HepG2 (cell line): ENCODE measurements around the gene UROS. TPM values are rescaled to one million over a fixed set of nuclear protein-coding genes. Genes with fewer than 3 reads are reported as not detected.

Experiments used
- CBX1 ChIP-seq: IDR thresholded peaks from one replicate; pipeline ENCODE4 v1.6.1; 2016; ENCODE audit warnings: antibody characterized with exemption, low read depth
- CHCHD3 ChIP-seq: sonication (generic); formaldehyde crosslinking; IDR thresholded peaks from 2 replicates; pipeline ENCODE4 v1.8.0; 2022; ENCODE audit warnings: mild to moderate bottlenecking, missing genetic modification reagents, moderate library complexity
- GTF2F1 ChIP-seq: fragments of 150-350 bp; IDR thresholded peaks from 2 replicates; pipeline ENCODE4 v1.6.1; 2014; ENCODE audit warnings: low read length
- ISL2 ChIP-seq: sonication (generic); formaldehyde crosslinking; IDR thresholded peaks from 2 replicates; pipeline ENCODE4 v1.5.0; 2020; ENCODE audit warnings: missing genetic modification reagents
- MTA1 ChIP-seq: sonication (generic); formaldehyde crosslinking; IDR thresholded peaks from 2 replicates; pipeline ENCODE4 v1.4.0; 2020; ENCODE audit warnings: missing genetic modification reagents, mild to moderate bottlenecking, borderline replicate concordance
- NAIF1 ChIP-seq: sonication (generic); formaldehyde crosslinking; IDR thresholded peaks from 2 replicates; pipeline ENCODE4 v1.5.0; 2020; ENCODE audit warnings: mild to moderate bottlenecking, missing genetic modification reagents, borderline replicate concordance
- RARG ChIP-seq: sonication (generic); formaldehyde crosslinking; IDR thresholded peaks from 2 replicates; pipeline ENCODE4 v1.4.0; 2020; ENCODE audit warnings: low read depth, mild to moderate bottlenecking, missing genetic modification reagents
- ZNF121 ChIP-seq: sonication (generic); formaldehyde crosslinking; IDR thresholded peaks from 2 replicates; pipeline ENCODE4 v1.5.0; 2020; ENCODE audit warnings: mild to moderate bottlenecking, missing genetic modification reagents
- ZNF138 ChIP-seq: sonication (generic); formaldehyde crosslinking; IDR thresholded peaks from 2 replicates; pipeline ENCODE4 v1.5.0; 2020; ENCODE audit warnings: mild to moderate bottlenecking, low read depth, missing genetic modification reagents
- ZSCAN21 ChIP-seq: sonication (generic); formaldehyde crosslinking; IDR thresholded peaks from 2 replicates; pipeline ENCODE4 v1.8.0; 2022; ENCODE audit warnings: mild to moderate bottlenecking, missing genetic modification reagents, moderate library complexity, borderline replicate concordance
- polyA plus RNA-seq, 8 experiments: library from polyadenylated mRNA; depleted of rRNA in 3 of 8; stranded (reverse) in 7 of 8; unstranded in 1 of 8; fragments of >200 nt; fragmentation: Illumina TruSeq in 4 of 8; extraction: Trizol in 4 of 8; gene quantifications; 2 replicates each; pipeline versions ENCODE4 v1.2.1 to v1.2.3, GENCODE V29; 2011 to 2016; ENCODE audit warnings: low read depth in 4 of 8, missing spikeins in 1 of 8, mixed read lengths in 1 of 8; ENCODE audit not compliant: insufficient read depth in 1 of 8
- total RNA-seq, 5 experiments: library from RNA; depleted of rRNA; stranded (reverse); fragments of >200 nt; fragmentation: Illumina TruSeq; extraction: Trizol; gene quantifications; 2 replicates each; pipeline ENCODE4 v1.2.3, GENCODE V29; 2016; ENCODE audit warnings: low read depth in 1 of 5
- TF ChIP-seq, protein P1 (sequence below): sonication (generic); formaldehyde crosslinking; conservative IDR thresholded peaks from 2 replicates; pipeline ENCODE4 v1.5.0; 2020; ENCODE audit warnings: missing genetic modification reagents
- TF ChIP-seq, protein P2 (sequence below): IDR thresholded peaks from 2 replicates; pipeline ENCODE4 v1.6.1; 2016
- TF ChIP-seq, protein P3 (sequence below): sonication (generic); formaldehyde crosslinking; IDR thresholded peaks from 2 replicates; pipeline ENCODE4 v1.4.0; 2020; ENCODE audit warnings: missing genetic modification reagents
- TF ChIP-seq, protein P4 (sequence below): sonication (generic); formaldehyde crosslinking; IDR thresholded peaks from 2 replicates; pipeline ENCODE4 v1.5.0; 2020; ENCODE audit warnings: missing genetic modification reagents
- TF ChIP-seq, protein P5 (sequence below): sonication (generic); formaldehyde crosslinking; IDR thresholded peaks from 2 replicates; pipeline ENCODE4 v1.4.0; 2020; ENCODE audit warnings: missing genetic modification reagents, borderline replicate concordance
- TF ChIP-seq, protein P6 (sequence below): sonication (generic); formaldehyde crosslinking; IDR thresholded peaks from 2 replicates; pipeline ENCODE4 v1.8.0; 2022; ENCODE audit warnings: missing genetic modification reagents, mild to moderate bottlenecking, borderline replicate concordance
- TF ChIP-seq, protein P7 (sequence below): sonication (generic); formaldehyde crosslinking; IDR thresholded peaks from 2 replicates; pipeline ENCODE4 v1.5.1; 2020; ENCODE audit warnings: mild to moderate bottlenecking, missing genetic modification reagents, moderate library complexity

Gene UROS
- total and polyA plus RNA-seq, 2 of the 13 experiments (the other 11 are each of a cell fraction or from before 2014, with no cell fraction given): 14.8 to 49.9 TPM

DNA sequence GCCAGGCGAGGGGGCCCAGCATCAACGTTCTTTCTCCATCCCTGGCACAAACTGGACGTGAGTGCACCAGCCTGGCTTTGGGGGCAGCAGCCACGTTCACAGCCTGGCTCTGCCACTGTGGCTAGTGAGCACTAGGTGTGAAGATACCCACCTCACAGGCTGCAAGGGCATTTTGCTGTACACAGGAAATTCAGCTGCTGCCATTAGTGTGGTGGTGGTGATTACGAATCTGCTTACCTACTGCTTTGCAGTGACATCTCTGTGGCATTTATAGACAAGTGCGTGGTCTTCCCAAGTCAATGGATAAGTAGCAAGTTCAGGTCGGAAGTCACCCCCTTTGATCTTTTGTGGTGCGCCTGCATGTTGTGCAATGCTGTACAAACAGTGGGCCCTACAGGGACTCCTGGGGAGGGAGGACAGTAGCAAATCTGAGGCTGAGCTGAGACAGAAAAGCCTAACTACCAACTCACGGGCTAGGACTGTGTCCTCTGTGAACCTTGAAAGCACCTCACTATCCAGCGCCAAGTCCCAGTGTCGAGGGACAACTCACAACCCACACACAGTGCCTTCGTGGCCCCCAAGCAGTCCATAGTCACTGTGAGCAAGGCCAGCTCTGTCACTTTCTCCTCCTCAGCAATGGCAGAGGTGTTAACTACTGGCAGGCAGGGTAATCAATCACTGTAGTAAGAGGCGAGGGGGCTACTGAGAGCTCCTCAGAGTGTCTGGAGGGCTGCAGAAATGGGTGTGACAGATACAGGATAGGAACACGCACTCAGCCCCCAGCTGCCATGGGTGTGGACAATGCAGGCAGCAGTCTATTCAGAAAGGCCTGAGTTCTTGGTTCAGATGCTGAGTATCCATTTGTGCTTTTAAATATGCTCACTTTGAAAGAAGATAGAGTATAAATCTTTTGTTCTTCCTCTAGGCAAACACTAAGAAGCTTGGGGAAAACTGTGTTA, 30.4 kb downstream of the UROS start (continued):
- TF ChIP-seq, protein P1, sequence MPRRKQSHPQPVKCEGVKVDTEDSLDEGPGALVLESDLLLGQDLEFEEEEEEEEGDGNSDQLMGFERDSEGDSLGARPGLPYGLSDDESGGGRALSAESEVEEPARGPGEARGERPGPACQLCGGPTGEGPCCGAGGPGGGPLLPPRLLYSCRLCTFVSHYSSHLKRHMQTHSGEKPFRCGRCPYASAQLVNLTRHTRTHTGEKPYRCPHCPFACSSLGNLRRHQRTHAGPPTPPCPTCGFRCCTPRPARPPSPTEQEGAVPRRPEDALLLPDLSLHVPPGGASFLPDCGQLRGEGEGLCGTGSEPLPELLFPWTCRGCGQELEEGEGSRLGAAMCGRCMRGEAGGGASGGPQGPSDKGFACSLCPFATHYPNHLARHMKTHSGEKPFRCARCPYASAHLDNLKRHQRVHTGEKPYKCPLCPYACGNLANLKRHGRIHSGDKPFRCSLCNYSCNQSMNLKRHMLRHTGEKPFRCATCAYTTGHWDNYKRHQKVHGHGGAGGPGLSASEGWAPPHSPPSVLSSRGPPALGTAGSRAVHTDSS: no peak
- TF ChIP-seq, protein P2, sequence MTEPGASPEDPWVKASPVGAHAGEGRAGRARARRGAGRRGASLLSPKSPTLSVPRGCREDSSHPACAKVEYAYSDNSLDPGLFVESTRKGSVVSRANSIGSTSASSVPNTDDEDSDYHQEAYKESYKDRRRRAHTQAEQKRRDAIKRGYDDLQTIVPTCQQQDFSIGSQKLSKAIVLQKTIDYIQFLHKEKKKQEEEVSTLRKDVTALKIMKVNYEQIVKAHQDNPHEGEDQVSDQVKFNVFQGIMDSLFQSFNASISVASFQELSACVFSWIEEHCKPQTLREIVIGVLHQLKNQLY (CRISPR knock-in tag): peak; percentile 82; the same call in 1 of the 2 replicates
- TF ChIP-seq, protein P3, sequence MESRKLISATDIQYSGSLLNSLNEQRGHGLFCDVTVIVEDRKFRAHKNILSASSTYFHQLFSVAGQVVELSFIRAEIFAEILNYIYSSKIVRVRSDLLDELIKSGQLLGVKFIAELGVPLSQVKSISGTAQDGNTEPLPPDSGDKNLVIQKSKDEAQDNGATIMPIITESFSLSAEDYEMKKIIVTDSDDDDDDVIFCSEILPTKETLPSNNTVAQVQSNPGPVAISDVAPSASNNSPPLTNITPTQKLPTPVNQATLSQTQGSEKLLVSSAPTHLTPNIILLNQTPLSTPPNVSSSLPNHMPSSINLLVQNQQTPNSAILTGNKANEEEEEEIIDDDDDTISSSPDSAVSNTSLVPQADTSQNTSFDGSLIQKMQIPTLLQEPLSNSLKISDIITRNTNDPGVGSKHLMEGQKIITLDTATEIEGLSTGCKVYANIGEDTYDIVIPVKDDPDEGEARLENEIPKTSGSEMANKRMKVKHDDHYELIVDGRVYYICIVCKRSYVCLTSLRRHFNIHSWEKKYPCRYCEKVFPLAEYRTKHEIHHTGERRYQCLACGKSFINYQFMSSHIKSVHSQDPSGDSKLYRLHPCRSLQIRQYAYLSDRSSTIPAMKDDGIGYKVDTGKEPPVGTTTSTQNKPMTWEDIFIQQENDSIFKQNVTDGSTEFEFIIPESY: peak; percentile 76; the same call in 1 of the 2 replicates
- TF ChIP-seq, protein P4, sequence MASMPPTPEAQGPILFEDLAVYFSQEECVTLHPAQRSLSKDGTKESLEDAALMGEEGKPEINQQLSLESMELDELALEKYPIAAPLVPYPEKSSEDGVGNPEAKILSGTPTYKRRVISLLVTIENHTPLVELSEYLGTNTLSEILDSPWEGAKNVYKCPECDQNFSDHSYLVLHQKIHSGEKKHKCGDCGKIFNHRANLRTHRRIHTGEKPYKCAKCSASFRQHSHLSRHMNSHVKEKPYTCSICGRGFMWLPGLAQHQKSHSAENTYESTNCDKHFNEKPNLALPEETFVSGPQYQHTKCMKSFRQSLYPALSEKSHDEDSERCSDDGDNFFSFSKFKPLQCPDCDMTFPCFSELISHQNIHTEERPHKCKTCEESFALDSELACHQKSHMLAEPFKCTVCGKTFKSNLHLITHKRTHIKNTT: no peak
- no peak for TF ChIP-seq CBX1
- peak; percentile 91 for TF ChIP-seq MTA1 (CRISPR knock-in tag)
- TF ChIP-seq ZNF138: no peak
- TF ChIP-seq ISL2: peak; percentile 95
- no peak for TF ChIP-seq CHCHD3 (CRISPR knock-in tag)
- TF ChIP-seq, protein P5, sequence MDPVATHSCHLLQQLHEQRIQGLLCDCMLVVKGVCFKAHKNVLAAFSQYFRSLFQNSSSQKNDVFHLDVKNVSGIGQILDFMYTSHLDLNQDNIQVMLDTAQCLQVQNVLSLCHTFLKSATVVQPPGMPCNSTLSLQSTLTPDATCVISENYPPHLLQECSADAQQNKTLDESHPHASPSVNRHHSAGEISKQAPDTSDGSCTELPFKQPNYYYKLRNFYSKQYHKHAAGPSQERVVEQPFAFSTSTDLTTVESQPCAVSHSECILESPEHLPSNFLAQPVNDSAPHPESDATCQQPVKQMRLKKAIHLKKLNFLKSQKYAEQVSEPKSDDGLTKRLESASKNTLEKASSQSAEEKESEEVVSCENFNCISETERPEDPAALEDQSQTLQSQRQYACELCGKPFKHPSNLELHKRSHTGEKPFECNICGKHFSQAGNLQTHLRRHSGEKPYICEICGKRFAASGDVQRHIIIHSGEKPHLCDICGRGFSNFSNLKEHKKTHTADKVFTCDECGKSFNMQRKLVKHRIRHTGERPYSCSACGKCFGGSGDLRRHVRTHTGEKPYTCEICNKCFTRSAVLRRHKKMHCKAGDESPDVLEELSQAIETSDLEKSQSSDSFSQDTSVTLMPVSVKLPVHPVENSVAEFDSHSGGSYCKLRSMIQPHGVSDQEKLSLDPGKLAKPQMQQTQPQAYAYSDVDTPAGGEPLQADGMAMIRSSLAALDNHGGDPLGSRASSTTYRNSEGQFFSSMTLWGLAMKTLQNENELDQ: no peak
- peak; percentile 86; the same call in 1 of the 2 replicates for TF ChIP-seq ZSCAN21 (CRISPR knock-in tag)
- TF ChIP-seq, protein P6, sequence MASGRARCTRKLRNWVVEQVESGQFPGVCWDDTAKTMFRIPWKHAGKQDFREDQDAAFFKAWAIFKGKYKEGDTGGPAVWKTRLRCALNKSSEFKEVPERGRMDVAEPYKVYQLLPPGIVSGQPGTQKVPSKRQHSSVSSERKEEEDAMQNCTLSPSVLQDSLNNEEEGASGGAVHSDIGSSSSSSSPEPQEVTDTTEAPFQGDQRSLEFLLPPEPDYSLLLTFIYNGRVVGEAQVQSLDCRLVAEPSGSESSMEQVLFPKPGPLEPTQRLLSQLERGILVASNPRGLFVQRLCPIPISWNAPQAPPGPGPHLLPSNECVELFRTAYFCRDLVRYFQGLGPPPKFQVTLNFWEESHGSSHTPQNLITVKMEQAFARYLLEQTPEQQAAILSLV: peak; percentile 61; the same call in 1 of the 2 replicates
- peak; percentile 69; the same call in 1 of the 2 replicates for TF ChIP-seq NAIF1
- TF ChIP-seq ZNF121: 0 out of 2 replicates have a peak, but pooled peaks have one; percentile 19
- TF ChIP-seq, protein P7, sequence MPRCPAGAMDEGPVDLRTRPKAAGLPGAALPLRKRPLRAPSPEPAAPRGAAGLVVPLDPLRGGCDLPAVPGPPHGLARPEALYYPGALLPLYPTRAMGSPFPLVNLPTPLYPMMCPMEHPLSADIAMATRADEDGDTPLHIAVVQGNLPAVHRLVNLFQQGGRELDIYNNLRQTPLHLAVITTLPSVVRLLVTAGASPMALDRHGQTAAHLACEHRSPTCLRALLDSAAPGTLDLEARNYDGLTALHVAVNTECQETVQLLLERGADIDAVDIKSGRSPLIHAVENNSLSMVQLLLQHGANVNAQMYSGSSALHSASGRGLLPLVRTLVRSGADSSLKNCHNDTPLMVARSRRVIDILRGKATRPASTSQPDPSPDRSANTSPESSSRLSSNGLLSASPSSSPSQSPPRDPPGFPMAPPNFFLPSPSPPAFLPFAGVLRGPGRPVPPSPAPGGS: peak; percentile 73; the same call in 1 of the 2 replicates
- TF ChIP-seq GTF2F1: no peak
- TF ChIP-seq RARG (CRISPR knock-in tag): no peak
